Tongue (tissue), 2 donors: ENCODE data around the gene SLC39A11. TPM values are rescaled to one million over a fixed set of nuclear protein-coding genes. Genes with fewer than 3 reads are reported as not detected.

Experiments used
- DNase-seq: peaks from one replicate; pipeline ENCODE4 v3.0.0-alpha.2; 2015
- total RNA-seq: library from RNA; depleted of rRNA; stranded (reverse); fragments of >200 nt; gene quantifications from one replicate; pipeline ENCODE4 v1.2.3, GENCODE V29; 2014

The SLC39A11 gene
- total RNA-seq, 1 donor from 2014 or later: 12.7 TPM

DNA sequence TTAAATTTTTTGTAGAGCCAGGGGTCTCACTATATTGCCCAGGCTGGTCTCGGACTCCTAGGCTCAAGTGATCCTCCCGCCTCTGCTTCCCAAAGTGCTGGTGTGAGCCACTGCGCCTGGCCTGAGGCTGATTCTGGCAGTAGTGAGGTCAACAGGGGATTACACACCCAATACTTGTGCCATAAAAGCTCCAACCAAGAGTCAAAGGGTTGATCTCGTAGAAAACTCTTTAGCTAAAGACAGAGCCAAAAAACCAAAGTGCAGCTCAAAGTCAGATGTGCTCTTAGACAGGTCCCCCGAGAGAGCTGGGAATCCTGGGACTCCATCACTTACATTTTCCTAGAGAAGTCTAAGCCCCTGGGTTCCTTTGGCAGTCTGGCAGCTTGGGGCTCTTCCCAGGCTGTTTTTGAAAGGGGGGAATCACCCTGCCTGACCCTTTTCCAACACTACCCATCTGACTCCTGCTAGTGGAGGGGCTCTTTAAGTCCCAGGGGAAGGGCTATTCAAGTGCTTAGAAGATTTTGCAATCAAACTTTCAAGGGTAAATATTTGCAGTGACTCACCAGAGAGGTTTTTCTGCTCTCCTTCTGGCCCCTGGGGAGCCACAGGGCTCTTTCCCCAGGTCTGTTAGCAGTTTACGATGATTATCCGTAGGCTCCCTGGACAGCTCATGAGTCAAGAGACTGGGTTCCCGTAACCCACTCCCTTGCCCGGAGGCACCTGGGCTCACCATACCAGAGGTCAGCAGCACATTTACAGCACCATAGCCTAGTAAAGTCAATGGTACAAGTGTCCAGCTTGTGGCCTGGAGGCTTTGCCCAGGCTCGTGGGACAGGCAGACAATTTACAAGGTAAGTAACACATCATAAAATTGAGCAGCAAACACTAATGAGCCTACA is 408.7 kb downstream of the SLC39A11 start:
- DNase-seq: no peak

DNA sequence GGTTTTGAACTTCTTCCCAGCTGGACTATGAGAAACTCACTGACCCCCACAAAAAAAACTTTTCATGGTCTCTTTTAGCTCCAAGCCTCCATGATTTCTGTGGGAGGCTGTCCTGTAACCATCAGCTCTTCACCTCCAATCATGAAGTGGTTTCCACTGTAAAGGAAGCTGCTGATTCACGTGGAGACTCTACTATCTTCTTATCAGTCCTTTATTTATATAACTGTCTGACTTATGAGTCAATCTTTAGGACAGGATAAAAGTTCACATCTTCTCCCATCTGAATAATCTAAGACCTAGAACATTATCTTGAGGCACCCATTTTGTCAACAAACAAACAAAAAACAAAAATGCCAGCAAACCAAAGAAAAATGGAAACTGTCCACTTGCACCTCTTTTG is 409.9 kb downstream of the SLC39A11 start:
- DNase-seq: no peak

DNA sequence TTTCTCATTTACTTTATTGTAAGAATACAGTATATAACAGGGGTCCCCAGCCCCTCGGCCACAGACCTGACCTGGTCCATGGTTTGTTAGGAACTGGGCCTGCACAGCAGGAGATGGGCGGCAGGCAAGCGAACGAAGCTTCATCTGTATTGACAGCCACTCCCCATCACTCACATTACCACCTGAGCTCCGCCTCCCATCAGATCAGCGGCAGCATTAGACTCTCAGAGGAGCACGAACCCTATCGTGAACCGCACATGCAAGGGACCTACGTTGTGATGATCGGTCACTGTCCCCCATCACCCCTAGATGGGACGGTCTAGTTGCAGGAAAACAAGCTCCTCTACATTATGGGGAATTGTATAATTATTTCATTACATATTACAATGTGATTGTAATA is 410.6 kb downstream of the SLC39A11 start:
- DNase-seq: no peak

DNA sequence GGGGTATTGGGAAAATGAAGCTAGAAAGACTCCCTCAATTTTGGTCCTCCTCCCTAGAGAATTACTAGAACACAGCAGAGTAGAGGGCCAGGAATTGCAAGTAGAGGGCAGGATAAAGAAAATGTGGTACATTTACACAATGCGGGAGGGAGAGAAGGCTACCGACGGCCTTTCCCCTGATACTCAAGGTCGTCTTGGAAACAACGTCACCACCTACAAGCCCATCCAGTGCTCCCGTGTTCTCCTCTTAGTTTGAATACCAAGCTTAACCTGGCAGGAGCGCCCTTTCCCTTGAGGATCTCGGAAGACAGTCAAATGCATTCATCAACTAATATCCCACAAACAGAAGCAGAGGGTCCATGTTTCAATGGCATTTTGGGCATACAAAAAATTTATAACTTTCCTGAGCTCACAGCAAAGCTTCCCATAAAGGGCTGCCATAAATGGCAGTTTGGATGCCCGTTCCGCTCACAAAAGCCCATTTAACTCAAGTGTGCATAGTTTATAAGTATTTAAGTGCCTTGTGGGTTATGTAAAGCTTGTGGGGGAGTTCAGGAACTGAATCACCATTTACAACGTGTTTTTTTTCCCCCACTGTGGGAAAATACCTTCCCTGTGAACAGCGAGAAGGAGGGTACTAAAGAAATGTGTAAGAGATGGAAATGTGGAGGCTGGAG is 414.6 kb downstream of the SLC39A11 start:
- DNase-seq: no peak

DNA sequence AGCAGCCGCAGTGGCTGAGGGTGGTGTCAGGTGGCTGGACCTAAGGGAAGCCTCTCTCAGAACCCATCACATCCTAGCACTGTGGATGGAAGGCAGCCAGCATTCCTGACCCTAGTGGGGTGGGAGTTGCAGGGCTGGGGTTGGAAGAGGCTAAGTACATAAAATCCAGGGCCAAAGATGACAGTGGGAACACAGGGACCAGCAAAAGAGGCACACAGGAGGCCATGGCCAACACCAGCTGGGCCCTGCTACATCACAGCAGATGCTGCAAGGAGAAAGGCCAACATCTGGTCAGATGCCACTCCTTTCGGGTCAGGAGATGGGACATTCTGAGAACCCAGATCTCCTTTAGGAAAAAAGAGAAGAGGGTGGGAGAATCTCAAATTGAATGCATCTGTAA is 415.4 kb downstream of the SLC39A11 start:
- DNase-seq: no peak

DNA sequence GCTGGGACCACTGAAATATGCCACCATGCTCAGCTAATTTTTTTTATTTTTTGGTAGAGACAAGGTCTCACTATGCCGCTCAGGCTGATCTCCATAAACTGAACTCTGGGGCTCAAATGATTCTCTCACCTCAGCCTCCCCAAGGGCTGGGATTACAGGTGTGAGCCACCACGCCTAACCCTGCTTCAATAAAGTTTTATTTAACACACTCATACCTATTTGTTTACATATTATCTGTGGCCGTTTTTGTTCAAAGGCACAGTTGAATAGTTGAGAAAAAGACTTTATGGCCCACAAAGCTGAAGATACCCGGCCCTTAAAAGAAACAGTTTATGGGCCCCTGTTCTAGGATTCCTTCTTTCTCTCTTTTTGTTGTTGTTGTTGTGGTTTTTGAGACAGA is 419.8 kb downstream of the SLC39A11 start:
- no peak for DNase-seq

DNA sequence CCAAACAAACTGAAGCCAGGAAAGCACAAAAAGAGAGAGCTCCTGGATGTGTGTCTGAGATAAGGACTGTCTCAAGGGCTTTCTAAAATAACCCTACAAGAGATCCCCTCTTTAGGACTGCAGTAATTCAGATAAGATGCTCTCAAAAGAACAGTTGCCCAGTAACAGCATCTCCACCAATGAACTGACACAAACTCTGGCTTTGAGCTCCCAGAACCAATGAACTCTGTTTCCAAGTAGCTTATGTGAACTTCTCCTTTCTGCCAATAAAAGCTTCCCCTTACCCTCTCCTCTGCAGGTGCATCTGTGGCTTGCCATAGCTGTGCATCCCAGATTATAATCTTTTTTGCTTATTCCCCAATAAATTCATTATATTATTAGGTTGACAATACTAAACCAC is 421.5 kb downstream of the SLC39A11 start:
- no peak for DNase-seq

DNA sequence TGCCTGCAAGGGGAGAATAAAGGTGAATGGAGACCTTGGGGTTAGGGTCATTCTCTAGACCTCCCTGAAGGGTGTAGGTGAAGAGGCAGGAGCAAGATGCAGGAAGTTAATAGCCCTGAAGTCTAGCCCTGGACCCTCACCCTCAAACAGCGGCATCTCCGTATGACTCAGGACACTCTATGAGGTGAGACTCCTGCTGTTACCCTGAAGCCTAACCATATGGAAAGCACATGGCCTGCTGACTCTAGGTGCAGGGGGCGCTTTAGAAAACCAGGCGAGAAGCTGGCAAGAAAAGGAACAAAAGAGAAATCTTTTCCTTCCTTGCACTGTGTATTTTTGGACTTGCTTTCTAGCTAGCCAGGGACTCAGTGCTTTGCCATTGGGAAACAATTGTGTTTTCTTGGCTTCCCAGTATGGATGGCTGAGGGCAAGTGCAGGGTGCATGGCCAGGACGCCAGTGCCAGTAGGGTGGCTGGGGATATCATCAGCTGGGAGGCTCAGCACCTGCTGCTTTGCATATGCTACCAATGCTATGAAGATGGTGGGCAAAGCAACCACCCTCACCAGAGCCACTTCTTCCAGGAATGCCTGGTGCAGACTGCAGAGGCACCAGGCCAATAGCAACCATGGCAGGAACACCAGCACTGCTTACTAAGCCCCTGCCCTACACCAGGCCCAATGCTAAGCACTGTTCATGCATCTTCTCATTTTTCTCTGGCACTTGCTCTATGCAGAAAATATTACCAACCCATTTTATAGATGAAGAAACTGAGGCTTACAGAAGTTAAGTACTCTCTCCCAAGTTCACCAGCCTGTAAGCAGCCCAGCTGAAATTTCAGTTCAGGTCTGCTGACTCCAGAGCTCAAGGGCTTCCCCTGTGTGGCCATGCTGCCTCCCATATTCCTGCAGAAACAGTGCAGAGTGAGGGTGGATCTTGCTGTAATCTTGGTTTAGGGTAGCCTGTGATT is 425.1 kb downstream of the SLC39A11 start:
- DNase-seq: no peak

DNA sequence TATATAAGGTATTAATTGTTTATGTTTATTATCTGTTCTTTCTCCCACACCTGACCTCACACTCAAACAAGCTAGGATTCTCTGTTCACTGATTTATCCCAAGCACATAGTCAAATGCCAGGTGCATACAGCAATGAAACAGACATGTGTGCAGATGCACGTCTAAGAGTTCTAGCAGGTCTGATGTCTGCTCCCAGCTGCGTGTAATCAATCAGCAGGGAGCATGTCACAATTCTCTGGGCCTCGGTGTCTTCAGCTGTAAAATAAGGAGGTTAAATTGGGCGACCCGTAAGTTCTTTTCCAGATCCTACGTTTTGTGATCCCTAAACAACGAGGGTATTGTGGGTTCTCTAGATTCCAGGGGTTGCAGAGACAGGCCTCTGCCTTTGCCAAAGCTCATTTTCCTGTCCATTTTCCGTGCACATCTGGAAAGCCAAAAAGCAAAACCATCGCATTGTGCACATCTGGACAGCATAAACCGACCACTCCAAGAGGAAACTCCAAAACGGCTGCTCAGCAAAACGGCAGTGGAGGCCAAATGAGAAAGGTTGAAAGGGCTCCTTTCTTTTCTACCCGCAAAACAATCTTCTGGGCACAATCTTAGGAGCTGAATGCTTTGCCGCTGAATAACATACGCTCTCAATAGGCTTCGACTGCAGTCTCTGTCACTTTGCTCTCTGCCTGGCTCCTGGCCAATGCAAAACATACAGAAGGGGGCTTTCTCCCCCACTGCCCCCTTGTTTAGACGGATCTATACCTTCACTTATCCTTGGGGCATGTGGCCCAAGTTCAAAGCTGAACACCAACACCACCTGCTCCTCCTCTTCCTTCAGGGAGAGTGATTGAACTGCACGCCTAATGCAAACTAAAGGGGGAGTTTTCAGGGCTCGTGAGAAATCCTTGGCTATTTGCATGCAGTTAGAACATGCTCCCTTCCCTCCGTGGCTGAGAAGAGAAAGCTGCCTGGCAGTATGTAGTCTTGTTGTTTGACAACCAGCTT is 426.3 kb downstream of the SLC39A11 start:
- DNase-seq: peak; percentile 86

- DNase-seq: no peak
Measured at GRCh38 chr17:72662827-72663190, 429.7 kb downstream of the SLC39A11 start.

DNA sequence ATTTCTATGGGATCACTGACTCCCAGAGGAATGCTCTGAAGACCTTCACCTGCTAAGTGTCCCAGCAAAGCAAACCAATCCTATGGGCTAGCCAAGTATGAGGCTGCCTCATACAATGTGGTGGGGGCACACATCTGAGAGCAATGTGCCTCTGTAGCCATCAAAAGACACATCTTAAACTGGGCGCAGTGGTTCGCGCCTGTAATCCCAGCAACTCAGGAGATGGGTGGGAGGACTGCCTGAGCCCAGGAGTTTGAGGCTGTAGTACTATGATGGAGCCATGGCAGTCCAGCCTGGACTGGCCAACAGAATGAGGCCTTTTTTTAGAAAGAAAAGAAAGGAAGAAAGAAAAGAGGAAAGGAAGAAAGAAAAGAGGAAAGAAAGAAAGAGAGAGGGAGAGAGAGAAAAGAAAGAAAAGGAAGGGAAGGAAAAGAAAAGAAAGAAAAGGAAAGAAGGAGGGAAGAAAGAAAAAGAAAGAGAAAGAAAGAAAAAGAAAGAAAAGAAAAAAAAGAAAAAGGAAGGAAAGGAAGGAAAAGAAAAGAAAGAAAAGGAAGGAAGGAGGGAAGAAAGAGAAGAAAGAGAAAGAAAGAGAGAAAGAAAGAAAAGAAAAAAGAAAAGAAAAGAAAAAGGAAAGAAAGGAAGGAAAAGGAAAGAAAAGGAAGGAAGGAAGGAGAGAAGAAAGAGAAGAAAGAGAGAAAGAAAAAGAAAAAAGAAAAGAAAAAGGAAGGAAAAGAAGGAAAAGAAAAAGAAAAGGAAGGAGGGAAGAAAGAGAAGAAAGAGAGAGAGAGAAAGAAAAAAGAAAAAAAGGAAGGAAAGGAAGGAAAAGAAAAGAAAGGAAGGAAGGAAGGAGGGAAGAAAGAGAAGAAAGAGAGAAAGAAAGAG is 430.3 kb downstream of the SLC39A11 start:
- no peak for DNase-seq

DNA sequence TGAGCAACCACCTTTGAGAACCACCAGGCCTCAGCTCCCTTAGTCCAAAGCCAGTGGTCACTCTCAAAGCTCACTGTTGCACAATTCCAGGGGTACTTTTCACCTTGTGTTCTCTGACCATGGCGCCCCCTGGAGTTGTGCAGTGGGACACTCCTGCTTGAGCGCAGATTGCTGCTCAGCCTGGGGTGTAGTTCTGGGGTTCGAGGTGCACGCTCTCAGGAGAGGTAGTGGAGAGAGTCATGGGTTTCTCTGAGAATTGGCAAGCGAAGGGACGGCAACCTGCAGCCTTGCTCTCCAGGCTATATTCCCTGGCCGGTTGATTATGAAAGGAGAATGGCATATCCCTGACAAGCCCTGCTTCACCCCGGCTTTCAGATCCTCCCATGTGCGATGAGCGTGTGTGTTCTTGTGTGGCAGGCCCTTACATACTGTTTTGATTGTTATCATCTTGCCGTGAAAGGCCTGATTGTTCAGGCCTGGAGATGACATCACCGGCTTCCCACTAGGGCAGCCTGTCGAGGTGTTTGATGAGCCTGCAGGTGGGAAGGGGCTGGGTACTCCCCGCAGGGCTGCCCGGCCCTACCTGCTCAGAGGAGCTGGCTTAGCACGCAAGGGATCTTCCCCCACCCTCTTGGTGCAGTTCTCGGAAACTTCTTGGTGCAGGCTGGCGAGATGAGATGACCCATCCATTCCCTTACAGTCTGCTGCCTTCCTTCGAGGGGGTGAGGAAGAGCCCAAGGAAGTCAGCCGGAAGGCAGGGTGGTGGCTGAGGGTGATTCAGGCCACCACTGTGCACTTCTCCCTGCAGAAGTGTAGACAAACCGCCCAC is 431.2 kb downstream of the SLC39A11 start:
- peak; percentile 44 for DNase-seq

DNA sequence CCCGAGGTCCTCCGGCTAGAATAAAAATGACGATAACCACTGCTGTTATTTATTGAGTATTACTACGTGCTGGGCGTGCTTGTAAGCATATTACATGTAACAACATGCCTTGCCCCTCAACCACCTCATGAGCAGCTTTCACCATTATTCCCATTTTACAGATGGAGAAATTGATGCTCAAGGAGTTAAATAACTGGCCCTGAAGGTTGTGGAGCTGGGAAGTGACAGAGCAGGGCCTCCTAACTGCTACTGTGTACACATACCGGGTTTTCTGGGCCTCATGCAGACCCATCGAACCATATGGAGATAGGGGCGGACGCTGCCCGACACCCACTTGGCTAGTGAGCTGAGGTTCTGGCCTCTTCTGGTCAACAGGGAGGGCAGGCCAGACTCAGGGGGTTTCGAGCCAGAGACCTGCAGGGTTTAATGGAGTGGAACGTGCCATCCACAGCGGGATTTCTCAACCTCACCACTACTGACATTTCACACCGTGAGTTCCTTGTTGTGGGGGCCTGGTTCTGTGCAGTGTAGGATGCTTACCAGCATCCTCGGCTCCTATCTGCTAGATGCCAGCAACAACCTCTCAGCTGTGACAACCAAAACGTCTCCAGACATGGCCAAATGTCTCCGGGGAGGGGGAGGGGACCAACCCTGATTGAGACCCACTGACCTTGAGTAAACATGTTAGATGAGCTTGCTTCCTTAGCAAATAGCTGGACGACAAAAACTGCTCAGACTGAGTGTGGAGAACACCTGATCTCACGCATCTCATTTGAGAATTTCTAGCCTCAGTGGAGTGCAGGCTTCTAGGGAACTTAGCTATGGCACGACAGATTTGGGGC is 432.0 kb downstream of the SLC39A11 start:
- no peak for DNase-seq

DNA sequence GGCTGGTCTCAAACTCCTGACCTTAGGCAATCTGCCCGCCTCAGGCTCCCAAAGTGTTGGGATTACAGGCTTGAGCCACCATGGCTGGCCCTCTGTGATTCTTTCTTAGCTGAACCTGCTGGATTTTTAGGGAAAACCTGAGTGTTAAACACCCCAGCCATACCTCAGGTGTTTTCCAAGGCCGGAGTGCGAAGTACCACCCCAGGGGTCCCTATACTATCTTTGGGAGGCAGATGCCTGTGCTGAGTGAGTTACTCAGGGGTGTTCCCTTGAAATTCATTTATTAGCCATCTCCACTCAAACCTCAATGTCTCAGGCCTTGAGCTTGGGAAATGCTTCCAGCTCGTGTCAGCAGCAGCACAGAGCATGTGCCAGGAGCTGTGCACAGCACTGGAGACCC is 432.7 kb downstream of the SLC39A11 start:
- DNase-seq: no peak

DNA sequence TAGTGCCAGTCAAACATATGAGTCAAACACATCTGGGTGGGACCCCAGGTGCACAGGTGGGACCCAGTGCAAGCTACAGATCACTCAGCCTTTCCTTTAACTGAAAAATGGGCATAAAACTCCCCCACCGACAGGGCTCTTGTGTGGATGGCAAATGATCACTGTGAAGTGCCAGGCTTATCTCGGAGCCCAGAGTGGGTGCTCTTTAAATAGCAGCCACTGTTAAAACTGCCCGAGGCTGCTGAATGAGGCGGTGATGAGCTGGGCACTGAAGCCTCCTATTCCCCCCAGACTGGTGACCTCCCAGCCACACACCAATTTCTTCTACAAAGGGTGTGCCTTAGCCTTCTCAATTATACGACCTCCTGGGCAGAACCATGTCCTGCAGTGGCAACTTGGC is 433.8 kb downstream of the SLC39A11 start:
- DNase-seq: no peak

DNA sequence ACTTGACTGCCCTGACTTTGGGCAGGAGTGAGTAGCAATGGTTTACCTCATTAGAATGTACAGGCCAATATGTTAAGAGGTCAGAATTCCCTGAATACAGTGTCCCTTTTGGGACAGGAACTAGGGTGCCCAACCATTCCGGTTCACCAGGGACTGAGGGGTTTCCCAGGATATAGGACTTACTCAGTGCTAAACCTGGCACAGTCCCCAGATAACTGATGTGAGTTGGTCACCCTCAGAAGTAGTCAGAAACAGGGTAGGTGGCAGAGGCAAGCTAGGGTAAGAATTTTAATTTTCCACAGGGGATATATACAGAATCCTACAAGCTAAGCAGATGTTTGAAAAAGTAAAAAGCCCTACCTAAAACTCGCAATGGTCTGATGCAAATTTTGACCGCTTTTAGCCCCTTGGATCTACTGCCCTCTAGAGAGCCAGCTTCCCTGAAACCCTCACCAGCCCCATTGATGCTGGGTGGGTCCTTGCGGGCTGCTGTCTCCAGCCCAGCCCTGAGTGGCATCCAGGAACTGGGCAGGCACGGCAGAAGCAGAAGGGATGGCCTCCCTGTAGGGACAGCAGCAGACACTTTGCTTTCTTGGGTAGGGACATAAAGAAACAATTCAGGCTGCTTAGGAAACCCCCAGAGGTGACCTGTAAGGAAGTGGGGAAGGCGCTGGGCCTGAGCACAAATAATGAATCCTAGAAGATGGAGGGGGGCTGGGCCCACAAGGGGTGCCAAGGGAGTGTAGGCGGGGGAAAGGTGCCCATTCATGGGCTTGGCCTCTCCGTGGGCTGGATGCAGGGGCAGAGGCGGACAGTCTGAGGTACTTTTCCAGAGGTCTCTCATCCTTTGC is 434.8 kb downstream of the SLC39A11 start:
- no peak for DNase-seq

DNA sequence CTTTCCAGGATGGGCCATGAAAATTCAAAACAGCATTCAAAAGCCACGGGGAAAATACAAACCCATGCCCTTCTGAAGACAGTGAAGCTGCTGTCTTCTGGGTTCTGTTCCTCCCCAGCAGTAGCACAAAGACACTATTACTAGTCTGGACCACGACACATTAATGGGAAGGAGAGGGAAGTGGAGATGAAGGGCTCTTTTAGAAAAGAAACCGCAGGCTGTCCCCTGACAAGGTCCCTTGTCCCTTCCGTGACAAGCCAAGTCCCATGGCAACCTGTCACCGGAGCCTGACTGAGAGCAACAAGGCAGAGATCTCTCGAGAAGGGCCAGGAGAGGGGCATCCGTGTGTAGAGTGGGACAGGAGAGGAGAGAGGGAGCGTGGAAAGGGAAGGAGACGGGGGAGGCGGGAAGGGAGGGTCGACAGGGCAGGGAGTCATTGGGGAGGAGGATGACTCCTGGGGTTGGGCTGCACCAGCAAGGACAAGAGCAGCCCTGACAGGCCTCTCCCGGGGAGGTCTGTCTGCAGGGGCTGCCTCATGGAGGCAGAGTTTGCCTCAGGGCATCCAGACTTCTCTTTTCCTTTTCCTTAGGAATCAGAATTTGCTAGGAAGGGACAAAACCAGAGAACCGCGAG is 436.2 kb downstream of the SLC39A11 start:
- DNase-seq: peak; percentile 17
